T-helper 1 cell (primary cell): ENCODE results near the gene NANP.

ENCODE experiments used
- DNase-seq, 5 donors: peaks; one replicate each; pipeline ENCODE4 v3.0.0-alpha.2; 2012 to 2020

Gene NANP

GRCh38 chr20:25567286-25567685, 56.5 kb downstream of the NANP start:
- DNase-seq = no peak

GRCh38 chr20:25566821-25567220, 57.0 kb downstream of the NANP start:
- DNase-seq = no peak

GRCh38 chr20:25565578-25566157, 58.1 kb downstream of the NANP start:
- DNase-seq = no peak

- DNase-seq = no peak
Measured at GRCh38 chr20:25563876-25564275, 59.9 kb downstream of the NANP start.

GRCh38 chr20:25563362-25563761, 60.5 kb downstream of the NANP start:
- DNase-seq = no peak
